Chondrocyte (in vitro differentiated cells): ENCODE data around the gene ITPR1. TPM values are rescaled to one million over a fixed set of nuclear protein-coding genes. Genes with fewer than 3 reads are reported as not detected.
A peak's percentile ranks its signal among the peaks of the same experiment; 100 is the strongest.
"Not testable (repeated sequence)": the region's sequence is repeated elsewhere in the genome, so short reads cannot be mapped to it uniquely, and the experiment has no call there.

Experiments
- DNase-seq: peaks from one replicate; pipeline ENCODE4 v3.0.0; 2021; ENCODE audit warnings: mixed read lengths, low spot score
- H3K27ac Mint-ChIP-seq: one replicate; pipeline ENCODE4 v1.8.0; 2021; ENCODE audit warnings: mild to moderate bottlenecking, moderate library complexity, mixed read lengths; ENCODE audit not compliant: unreplicated experiment
- H3K27me3 Mint-ChIP-seq: 2 replicates; pipeline ENCODE4 v1.8.0; 2021; ENCODE audit warnings: low read depth, mixed read lengths
- H3K36me3 Mint-ChIP-seq: 2 replicates; pipeline ENCODE4 v1.8.0; 2021; ENCODE audit warnings: low read depth, mixed read lengths
- H3K4me1 Mint-ChIP-seq: 2 replicates; pipeline ENCODE4 v1.8.0; 2021; ENCODE audit warnings: low read depth, mild to moderate bottlenecking, mixed read lengths
- H3K4me3 Mint-ChIP-seq: one replicate; pipeline ENCODE4 v1.8.0; 2021; ENCODE audit warnings: mild to moderate bottlenecking, moderate library complexity, mixed read lengths; ENCODE audit not compliant: unreplicated experiment
- H3K9me3 Mint-ChIP-seq: 2 replicates; pipeline ENCODE4 v1.8.0; 2021; ENCODE audit warnings: low read depth, mixed read lengths
- CTCF ChIP-seq: fragments of 200-600 bp; sonication (generic); IDR thresholded peaks from 2 replicates; pipeline ENCODE4 v1.5.0; 2021; ENCODE audit warnings: antibody characterized with exemption, mild to moderate bottlenecking, moderate library complexity
- total RNA-seq: library from RNA; stranded (reverse); gene quantifications from 3 replicates; pipeline ENCODE4 v1.2.1, GENCODE V29; 2021

Gene ITPR1
- total RNA-seq, 1 donor from 2014 or later: 45.0 TPM

GRCh38 chr3:4587838-4588105, 94.6 kb downstream of the ITPR1 start:
- Mint-ChIP-seq H3K9me3 (no peaks in the 10 kb centered on the region), H3K36me3 (no peaks in the 10 kb centered on the region), H3K27me3 (no peaks in the 10 kb centered on the region), H3K27ac (no peak overlapping the region), H3K4me1 (peaks cover 49% of the 10 kb centered on the region), H3K4me3 (no peak overlapping the region)
- no peak for TF ChIP-seq CTCF
- no peak for DNase-seq

DNA sequence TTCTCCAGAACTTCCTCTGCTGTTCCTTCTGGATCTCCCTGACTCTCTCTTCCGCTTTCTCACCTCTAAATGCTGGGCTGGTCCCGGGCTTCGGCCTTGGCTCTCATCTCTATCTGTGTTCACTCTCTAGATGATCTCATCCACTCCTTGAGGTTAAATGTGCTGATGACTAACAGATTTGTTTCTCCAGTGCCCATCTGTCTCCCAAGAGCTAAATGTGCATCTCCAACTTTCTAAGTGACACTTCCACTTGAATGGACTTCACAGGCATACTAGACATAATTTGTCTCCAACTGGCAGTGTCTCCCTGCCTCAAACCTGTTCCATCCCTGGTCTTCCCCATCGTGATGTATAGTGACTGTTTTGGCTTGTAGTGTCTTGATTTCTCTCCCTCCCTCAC, 95.3 kb downstream of the ITPR1 start:
- H3K36me3 Mint-ChIP-seq: no peaks in the 10 kb centered on the region
- H3K4me3 Mint-ChIP-seq: no peak overlapping the region
- H3K4me1 Mint-ChIP-seq: peaks cover 46% of the 10 kb centered on the region
- peak overlapping the region; percentile 27 for H3K27ac Mint-ChIP-seq
- H3K9me3 Mint-ChIP-seq: no peaks in the 10 kb centered on the region
- no peaks in the 10 kb centered on the region for H3K27me3 Mint-ChIP-seq
- DNase-seq: no peak
- TF ChIP-seq CTCF: no peak

- Mint-ChIP-seq H3K27me3 (no peaks in the 10 kb centered on the region), H3K36me3 (peaks cover under 1% of the 10 kb centered on the region), H3K9me3 (no peaks in the 10 kb centered on the region), H3K4me1 (peaks cover 35% of the 10 kb centered on the region), H3K4me3 (no peak overlapping the region), H3K27ac (no peak overlapping the region)
- TF ChIP-seq CTCF: no peak
- no peak for DNase-seq
Observed at GRCh38 chr3:4589475-4590097, 96.4 kb downstream of the ITPR1 start.

GRCh38 chr3:4590849-4591248, 97.7 kb downstream of the ITPR1 start:
- H3K27me3 Mint-ChIP-seq, H3K4me3 Mint-ChIP-seq, H3K9me3 Mint-ChIP-seq, H3K36me3 Mint-ChIP-seq, H3K27ac Mint-ChIP-seq, DNase-seq: not testable (repeated sequence)
- peaks cover 30% of the 10 kb centered on the region for H3K4me1 Mint-ChIP-seq

GRCh38 chr3:4591669-4592068, 98.5 kb downstream of the ITPR1 start:
- TF ChIP-seq CTCF: no peak
- Mint-ChIP-seq H3K27ac (no peak overlapping the region), H3K36me3 (peaks cover 1% of the 10 kb centered on the region), H3K9me3 (no peaks in the 10 kb centered on the region), H3K4me3 (no peak overlapping the region), H3K4me1 (peaks cover 31% of the 10 kb centered on the region), H3K27me3 (no peaks in the 10 kb centered on the region)
- no peak for DNase-seq

DNA sequence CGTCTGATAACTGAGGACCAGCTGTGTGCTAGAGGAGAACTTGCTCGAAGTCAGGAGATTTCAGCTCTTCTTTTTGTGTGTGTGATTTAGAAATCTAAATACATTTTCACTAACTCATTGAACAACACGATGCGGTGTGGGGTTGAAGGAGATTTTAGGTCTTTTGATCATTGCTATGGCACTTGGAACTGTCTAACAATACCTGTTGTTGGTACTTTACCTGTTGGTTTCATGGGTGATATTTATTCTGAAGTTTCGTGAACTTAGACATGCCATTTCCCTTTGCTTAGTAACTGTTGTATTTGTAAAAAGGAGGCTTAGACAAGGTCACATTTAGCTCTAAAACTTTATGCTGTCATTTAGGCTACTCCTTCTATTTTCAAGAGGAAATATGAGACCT, 99.9 kb downstream of the ITPR1 start:
- Mint-ChIP-seq H3K4me1 (peaks cover 27% of the 10 kb centered on the region), H3K9me3 (no peaks in the 10 kb centered on the region), H3K36me3 (peaks cover 1% of the 10 kb centered on the region), H3K27ac (no peak overlapping the region), H3K4me3 (no peak overlapping the region), H3K27me3 (no peaks in the 10 kb centered on the region)
- no peak for DNase-seq
- TF ChIP-seq CTCF: no peak
